ENCODE measurements around the gene ARHGAP35.

- TF ChIP-seq CTCF (IDR thresholded peaks at IDR 0.05; ENCODE audit: insufficient read depth, low read depth, low read length) (no peak), EZH2 (IDR thresholded peaks at IDR 0.05; ENCODE audit: insufficient read depth, low read length) (no peak)
Measured at GRCh38 chr19:46838160-46838559, 22.6 kb upstream of the ARHGAP35 start.

All from astrocyte (in vitro differentiated cells and primary cell).